Adipose tissue (tissue), 3 donors: ENCODE measurements around the gene CHRM1. TPM values are rescaled to one million over a fixed set of nuclear protein-coding genes. Genes with fewer than 3 reads are reported as not detected.

Source experiments
- H3K27ac ChIP-seq: one replicate; pipeline ENCODE4 v1.5.1; 2013; ENCODE audit warnings: low read depth, low read length
- WGBS, 3 donors: extraction: QIAGEN DNeasy Blood & Tissue Kit; methylation state at CpG; one replicate each; pipeline ENCODE4 v1.1.7; 2013; 5-methylcytosine and 5-hydroxymethylcytosine counted together
- polyA plus RNA-seq, 3 donors: library from polyadenylated mRNA; stranded (reverse); fragments of 200-250 nt; gene quantifications; one replicate each; pipeline ENCODE4 v1.2.3, GENCODE V29; 2013
- donor health status: healthy with polysubstance abuse.
- donor health status: Bipolar disorder and iron deficiency.
- donor health status: healthy.

CHRM1 gene
- polyA plus RNA-seq, 3 donors = 0.10 TPM; not detected in 2

DNA sequence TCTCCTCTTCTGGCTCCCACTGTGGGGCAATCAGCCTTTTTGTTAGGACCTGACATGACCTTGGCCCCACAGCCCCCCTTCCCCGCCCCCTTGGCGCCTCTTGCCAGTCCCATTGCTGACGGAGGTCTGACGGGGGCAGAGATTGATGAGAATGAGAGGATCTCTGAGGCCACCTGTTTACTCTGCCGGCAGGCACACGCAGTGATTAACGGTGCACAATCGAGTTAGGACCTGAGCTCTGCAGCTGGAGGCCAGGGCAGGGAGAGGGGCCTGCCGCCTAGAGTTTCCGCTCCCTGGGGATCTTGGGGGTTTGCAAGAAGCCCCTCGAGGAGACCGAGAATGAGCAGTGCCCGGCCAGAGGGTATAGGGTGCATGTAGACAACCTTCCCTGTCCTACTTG, 6.8 kb upstream of the CHRM1 start:
- 30 to 59% (median 46%) methylated on average over 13 of the region's 13 CpGs for WGBS, 3 donors

DNA sequence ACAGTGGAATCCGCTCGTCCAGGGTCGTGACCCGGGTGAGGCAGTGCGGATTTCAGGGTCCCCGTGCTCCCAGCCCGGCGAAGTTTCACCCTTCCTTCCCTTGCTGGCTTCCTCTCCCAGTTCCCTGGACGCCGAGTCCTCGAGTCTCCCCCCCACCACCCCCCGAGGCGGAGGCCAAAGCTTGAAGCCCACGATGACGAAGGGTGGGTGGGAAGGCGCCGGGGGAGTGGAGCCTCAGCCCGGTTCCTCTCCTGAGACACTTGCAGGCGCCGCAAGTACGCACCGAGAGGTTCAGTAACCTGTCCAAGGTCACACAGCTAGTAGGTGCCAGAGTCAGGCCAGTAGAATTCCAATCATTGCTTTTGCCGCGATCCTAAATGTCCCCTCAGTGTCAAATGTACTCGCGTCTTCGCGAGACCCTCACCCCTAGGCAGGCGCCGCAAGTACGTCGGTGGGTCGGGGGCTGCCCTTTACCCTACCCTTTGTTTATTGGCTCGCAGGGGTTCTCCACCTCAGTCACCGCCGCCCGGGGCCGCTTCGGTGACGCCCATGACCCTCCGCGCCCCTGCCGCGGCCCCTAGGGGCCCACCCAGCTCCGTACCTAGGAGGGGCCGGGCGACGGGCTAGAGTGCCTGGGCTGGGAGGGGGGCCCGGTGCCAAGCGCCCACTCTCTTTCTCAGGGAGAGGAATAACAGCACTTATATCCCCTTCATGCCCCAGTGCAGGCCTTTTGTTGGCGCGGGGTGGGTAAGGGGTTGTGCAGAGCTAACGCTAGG, 5.7 kb upstream of the CHRM1 start:
- H3K27ac ChIP-seq = no peak overlapping the region
- 16 to 21% (median 20%) methylated on average over 52 to 53 of the region's 53 CpGs for WGBS, 3 donors

More for the DNA sequence above, 6.8 kb upstream of the CHRM1 start:
- no peak overlapping the region for H3K27ac ChIP-seq

DNA sequence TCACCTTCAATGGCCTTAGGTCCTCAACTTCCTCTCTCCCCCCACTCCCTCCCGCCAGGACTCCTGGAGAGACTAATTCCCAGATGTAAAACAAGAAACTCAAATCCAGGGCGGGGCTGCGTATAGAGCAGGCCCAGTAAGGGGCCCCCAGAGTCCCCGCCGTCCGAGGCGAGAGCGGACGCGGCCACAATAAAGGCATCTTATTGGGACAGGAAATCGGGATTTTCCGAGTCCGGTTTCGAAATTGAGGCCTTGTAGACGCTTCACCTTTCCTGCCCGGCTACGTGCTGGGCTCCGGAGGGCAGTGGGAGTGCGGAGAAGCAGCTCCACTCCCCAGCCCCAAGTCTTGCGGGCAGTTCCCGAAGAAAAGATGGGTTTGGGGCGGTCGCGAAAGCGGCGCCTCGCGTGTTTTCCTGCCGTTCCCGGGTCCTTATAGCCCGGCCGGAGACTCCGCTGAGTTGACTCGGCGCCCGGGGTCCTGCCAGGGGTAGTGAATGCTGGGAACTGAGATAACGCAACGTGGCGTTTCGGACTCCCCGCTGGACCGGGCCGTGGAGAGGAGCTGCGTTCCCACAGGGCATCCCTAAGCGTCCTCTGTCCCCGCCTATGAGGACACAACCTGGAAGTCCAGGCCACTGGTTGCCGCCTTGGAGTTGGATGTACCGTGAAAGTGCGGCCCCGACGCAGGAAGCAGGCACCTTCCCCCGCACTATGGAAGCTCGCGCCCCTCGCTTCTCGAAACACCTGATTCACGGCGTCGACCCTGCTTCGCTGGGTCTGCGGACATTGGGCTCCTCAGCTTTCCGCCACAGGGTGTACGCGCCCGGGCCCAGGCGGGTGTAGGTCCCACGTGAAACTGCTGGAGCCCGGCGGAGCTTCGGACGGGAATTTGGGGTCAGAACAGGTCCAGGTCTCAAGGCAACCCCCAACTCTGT, 4.8 kb upstream of the CHRM1 start:
- WGBS, 3 donors = 8 to 21% (median 10%) methylated on average over 69 to 71 of the region's 71 CpGs
- no peak overlapping the region for H3K27ac ChIP-seq

DNA sequence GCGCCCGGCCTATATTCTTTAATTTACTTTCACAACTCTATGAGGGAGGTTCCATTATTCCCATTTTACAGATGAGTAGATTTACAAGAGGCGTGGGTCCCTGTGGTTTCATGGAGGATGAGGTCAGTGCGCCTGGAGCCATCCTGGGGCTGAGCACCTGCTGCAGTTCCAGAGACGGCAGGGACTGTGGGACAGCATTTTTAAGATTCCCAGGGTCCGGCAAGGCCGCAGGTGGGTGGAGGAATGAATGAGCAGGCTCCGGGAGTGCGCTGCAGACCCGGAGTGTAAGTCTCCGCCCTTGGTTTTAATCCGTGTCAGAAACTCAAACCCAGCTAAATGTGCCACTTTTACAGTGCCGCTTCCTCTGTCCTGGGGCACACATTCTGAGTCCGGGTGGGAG, 4.1 kb upstream of the CHRM1 start:
- WGBS, 3 donors = 47 to 63% (median 53%) methylated on average over 14 of the region's 14 CpGs

DNA sequence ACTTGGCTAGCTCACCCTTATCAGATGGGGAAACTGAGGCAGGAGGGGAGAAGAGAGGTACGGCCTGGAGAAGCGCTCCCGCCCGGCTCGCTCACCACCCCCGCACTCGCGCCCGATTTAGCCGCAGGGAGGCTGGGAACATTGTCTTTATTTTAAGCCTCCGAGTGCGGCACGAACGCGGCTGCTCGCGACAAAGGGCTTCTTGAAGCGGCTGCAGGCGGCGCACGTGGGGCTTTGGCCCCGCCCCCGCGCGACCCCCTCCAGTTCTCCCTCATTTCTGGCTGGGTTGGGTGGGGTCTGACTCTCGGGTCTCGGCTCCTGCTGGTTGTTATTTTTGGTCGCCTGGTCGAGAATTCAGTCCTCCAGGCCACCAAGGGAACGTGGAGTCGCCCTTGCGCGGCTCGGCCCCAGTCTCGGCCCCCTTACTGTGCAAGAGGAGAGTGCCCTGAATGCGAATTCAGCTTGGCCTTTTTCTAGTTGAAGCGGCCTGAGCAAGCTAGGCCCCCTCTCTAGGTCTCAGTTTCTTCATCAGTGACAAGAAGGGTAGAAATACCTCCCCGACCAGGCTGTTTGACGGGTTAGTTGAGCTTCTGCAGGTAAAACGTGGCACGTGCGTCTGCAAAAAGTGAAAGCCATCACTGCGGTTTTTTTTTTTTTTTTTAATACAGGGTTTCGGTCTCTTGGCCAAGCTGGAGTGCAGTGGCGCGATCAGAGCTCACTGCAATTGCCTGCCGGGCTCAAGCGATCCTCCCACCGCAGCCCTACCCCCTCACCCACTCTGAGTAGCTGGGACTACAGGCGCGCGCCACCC, 2.6 kb upstream of the CHRM1 start:
- H3K27ac ChIP-seq = no peak overlapping the region
- 5 to 8% (median 7%) methylated on average over 48 to 52 of the region's 52 CpGs for WGBS, 3 donors

More for the DNA sequence above, 4.1 kb upstream of the CHRM1 start:
- no peak overlapping the region for H3K27ac ChIP-seq

DNA sequence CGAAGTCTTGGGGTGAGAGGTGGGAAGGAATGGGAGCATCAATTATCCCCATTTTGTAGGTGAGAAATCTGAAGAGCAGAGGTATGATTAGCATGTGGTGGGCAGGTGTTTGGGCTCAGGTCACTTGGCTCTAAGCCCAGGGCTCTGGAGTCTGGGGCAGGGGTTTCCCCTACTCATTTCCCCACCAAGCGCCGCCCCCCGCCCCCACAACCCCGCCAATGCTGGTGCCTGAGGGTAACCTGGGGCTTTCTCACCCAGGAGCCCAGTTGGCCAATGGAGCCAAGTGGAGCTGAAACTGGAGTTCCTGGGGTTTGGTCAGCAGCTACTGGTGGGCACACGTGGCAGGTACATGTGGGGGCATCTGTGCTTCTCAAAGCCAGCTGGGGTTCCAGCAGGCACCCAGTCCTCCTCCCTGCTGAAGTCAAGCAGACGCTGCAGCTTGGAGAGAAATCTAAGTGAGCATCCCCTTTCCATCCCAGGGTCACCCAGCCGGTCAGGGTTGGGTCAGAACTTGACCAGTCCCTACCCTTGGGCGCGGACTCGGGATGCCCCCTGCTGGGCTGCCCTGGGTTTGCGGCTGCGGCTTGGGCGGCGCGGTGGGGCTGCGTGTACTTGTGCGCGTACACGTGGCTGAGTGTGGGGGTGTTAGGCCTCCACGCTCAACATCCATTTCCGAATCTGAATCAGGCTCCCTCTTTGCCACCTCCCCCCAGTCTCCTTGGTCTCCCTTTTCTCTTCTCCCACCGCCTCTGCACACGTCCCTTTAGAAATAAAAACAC, 1.7 kb upstream of the CHRM1 start:
- no peak overlapping the region for H3K27ac ChIP-seq
- 38 to 59% (median 47%) methylated on average over 24 of the region's 24 CpGs for WGBS, 3 donors

DNA sequence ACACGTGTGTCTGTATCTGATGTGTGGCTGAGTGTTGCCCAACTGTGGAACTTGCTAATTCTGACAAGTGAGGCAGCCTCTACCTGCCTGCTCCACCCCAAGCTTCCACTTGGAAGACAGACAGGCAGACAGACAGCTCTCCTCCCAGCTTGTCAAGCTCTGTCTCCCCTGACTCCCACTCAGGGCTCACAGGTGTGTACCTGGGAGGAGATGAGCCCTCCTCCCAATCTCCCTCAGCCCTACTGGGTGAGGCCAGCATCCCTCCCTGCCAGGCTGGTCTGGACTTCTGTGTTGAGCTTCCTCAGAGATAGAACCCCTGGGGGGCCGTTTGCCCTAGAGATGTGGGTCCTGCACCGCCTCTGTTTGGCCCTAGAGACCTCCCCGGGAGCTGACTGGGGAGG, 1.0 kb upstream of the CHRM1 start:
- H3K27ac ChIP-seq = no peak overlapping the region
- 54 to 59% (median 59%) methylated on average over 4 of the region's 4 CpGs for WGBS, 3 donors

DNA sequence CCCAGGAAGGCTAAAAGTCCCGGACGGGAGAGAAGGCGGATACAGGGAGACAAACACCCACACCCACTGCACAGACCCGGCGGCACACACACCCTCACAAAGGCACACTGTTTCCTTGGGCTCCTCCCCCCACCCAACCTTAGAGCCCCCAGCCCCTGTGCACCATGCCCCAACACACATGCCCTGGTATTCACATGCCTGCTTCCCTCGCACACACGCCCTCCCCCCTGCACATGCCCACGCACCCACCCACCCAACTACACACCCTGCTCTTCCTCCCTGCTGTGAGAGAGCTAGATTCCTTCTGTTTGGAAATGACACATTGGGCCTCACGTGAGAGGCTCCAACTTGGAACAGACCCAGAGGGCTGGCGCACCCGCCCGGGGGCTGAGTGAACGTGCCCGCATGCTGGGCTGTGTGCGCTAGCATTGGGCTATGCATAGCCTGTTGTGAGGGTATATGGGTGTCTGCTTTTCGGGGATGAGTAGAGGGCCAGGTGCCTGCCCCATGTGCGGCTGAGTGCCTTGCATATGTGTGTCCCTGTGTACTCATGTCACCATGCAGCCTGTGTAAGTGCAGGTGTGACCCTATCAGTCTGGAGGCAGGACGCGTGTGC, 518 bp upstream of the CHRM1 start:
- no peak overlapping the region for H3K27ac ChIP-seq
- 16 to 38% (median 37%) methylated on average over 19 of the region's 19 CpGs for WGBS, 3 donors

DNA sequence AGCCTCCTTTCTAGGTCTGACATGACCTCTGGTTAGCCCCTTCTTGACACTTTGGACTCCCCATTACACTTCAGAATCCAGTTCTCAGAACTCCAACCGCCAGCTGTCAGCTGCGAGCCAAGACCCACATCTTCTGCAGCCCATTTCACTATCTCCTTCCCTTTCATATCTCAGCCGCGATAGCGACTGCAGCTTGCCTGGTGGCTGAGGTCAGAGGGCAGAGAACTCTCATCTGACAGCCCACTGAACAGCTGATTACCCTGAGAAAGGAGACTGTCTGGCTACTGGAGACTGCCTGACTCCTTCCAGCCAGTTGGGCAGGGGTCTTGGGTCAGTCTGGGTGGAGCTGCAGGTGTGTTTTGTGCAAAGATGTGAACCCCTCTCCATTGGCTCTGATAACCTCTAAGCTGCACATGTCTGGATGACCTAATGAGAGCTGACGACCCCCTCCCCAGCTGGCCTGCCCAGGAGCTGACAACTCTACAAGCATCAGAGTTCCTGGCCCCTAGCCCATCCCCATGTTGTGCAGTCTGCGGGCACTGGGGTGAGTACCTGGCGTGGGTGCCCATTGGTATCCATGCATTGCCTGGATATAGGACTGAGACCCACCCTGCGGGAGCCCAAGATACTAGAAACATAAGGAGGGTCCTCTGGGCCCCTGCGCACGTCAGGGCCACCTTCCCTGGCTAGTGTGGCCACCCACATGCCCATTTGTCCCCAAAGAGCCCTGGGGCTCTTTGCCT, 1.1 kb downstream of the CHRM1 start:
- WGBS, 3 donors = 63 to 84% (median 79%) methylated on average over 9 to 11 of the region's 11 CpGs
- H3K27ac ChIP-seq = no peak overlapping the region

DNA sequence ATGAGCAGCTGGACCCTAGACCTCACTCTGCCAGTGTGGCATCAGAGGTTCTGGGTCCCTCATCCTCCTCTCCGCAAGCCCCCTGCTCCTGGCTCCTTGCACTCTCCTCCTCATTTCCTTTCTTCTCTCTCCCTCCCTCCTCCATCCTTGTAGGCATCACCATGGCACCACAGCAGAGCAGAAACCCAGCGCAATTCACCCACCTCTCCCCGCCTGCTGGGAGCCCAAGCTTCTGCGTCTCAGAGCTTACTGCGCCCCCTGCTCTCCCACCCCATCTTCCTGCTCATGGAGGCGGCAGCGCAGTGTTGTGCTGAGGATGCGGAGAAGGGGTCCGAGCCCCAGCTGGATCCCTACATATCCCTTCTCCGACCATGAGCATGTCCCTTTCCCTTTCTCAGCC, 1.7 kb downstream of the CHRM1 start:
- no peak overlapping the region for H3K27ac ChIP-seq
- WGBS, 3 donors = 93 to 95% (median 94%) methylated on average over 10 of the region's 10 CpGs

DNA sequence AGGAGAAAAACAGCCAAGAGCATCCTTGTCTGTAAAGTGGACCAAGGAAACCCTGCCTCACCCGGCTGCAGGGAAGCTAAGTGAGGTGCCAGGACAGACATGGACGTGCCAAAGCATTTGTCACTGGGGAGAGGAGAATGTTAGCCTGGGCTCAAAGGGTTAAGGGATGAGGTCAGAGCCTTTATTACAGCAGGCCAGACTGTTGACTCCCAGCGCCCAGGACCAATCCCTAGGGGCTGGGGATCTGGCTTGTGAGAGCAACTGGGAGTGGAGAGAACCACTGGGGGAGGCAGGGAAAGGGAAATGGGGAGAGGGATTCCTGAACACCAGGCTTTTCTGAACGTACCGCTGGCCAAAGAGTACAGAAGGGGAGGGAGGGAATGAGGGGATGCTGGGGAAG, 2.6 kb downstream of the CHRM1 start:
- H3K27ac ChIP-seq = no peak overlapping the region
- 54 to 65% (median 56%) methylated on average over 5 of the region's 5 CpGs for WGBS, 3 donors

DNA sequence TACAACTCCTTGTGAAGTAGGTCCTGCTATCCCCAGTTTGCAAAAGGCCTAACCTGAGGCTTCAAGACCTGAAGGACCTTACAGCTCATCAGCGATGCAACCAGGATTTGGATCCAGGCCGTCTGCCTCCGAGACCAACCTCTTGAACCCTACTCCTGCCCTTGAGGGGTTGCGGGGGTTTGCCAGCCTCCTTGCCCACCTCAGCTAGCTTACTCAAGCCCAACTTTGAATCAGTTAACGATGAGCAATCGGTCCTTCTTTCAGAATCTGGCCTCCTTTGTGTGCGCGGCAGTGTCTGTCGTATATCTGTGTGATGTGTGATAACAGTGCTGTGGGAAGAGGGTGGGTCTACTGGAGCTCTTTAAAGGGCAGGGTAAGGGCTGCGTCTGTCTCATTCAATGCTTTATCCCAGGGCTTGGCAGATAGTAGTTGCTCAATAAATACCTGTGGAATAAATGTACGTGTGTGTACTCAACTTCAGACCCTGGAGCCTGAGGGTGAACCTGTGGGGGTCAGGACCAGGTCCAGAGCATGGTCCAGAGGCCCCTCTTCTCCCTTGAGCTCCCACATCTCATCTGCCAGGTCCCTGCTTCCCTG, 3.2 kb downstream of the CHRM1 start:
- 89 to 93% (median 90%) methylated on average over 11 of the region's 11 CpGs for WGBS, 3 donors
- H3K27ac ChIP-seq = no peak overlapping the region

DNA sequence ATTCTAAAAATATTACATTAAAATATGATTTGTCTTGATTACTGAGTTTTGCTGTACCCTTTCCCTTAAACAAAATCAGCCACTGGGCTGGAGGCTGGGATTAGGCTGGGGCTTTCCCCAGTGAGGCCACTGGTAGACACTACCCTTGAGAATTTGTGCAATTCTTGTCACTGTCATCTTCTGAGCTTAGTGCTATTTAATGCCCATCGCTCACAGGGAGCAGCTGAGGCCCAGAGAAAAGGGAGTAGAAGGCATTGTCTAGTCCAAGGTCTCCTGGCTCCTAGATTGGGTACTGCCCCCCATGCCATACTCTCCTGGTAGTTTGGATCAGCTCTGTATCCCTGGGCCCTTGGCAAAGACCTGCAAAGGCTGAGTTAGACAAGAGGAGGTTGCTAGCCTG, 6.7 kb downstream of the CHRM1 start:
- WGBS, 3 donors = 74 to 94% (median 83%) methylated on average over 1 of the region's 1 CpG

DNA sequence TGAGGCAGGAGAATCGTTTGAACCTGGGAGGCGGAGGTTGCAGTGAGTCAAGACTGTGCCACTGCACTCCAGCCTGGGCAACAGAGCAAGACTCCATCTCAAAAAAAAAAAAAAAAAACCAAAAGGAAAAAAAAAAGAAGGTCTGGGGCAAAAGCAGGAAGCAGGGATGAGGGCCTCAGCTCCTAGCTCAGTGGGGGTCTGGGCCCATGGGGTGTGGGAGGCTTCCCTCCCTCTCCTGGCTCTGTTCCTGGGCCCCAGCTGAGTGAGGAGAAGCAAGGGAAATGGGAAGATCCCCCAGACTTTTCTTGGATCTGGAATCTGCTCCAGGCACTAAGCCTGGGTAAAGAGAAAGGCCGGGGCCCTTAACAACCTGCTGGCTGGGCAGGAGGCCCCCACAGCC, 8.9 kb downstream of the CHRM1 start:
- H3K27ac ChIP-seq = no peak overlapping the region
- 92 to 98% (median 95%) methylated on average over 3 of the region's 3 CpGs for WGBS, 3 donors

More for the DNA sequence above, 6.7 kb downstream of the CHRM1 start:
- H3K27ac ChIP-seq = no peak overlapping the region

DNA sequence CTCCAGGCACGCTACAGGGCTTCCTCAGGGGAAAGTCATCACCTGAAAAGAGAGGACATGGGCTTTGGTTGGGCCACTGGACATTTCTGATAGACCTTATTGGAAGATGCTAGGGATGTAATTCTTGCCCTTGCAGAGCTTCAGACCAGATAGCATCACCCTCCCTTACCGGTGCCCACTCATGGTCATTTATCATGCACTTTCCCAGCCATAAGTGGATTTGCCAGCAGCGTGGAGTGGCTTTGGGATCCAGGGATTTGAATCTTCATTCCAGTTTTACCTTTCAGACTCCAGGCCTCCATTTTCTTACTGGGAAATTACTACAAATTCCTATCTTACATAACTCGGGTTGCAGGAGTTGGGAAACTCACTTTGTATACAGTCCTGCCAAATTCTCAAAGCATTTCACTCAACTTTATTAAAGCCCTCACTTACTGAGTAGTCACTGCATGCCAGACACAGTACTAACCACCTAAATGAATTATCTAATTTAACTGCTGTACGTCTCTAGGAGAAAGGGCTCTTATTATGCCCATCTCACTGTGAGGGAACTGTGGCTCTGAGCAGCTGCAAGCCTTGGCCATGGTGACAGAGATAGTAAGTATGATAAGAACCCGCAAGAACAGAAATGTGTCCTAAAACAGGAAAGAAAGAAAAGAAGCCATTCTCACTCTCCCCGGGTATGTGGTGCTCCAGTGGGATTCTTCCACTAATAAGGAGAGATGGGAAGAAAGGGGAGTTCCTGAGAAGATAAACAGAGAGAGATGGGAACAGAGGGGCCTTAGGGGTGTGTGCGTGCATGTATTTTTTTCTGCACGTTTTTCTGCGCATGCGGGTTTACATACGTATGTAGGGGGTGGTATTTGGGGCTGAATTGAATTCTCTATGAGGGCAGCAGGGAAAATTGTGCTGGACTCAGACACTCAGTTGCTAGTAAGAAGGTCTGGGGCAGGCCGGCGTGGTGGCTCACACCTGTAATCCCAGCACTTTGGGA, 9.7 kb downstream of the CHRM1 start:
- 76 to 79% (median 78%) methylated on average over 14 of the region's 14 CpGs for WGBS, 3 donors
- H3K27ac ChIP-seq = no peak overlapping the region
